ENCODE data around the gene THADA.

- TF ChIP-seq TAF1 (IDR thresholded peaks at IDR 0.05; ENCODE audit: borderline replicate concordance, insufficient read depth, low read length) (no peak), POLR2AphosphoS5 (IDR thresholded peaks at IDR 0.05; ENCODE audit: low read depth, low read length) (no peak)
- TF ChIP-seq, protein P1, sequence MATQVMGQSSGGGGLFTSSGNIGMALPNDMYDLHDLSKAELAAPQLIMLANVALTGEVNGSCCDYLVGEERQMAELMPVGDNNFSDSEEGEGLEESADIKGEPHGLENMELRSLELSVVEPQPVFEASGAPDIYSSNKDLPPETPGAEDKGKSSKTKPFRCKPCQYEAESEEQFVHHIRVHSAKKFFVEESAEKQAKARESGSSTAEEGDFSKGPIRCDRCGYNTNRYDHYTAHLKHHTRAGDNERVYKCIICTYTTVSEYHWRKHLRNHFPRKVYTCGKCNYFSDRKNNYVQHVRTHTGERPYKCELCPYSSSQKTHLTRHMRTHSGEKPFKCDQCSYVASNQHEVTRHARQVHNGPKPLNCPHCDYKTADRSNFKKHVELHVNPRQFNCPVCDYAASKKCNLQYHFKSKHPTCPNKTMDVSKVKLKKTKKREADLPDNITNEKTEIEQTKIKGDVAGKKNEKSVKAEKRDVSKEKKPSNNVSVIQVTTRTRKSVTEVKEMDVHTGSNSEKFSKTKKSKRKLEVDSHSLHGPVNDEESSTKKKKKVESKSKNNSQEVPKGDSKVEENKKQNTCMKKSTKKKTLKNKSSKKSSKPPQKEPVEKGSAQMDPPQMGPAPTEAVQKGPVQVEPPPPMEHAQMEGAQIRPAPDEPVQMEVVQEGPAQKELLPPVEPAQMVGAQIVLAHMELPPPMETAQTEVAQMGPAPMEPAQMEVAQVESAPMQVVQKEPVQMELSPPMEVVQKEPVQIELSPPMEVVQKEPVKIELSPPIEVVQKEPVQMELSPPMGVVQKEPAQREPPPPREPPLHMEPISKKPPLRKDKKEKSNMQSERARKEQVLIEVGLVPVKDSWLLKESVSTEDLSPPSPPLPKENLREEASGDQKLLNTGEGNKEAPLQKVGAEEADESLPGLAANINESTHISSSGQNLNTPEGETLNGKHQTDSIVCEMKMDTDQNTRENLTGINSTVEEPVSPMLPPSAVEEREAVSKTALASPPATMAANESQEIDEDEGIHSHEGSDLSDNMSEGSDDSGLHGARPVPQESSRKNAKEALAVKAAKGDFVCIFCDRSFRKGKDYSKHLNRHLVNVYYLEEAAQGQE (IDR thresholded peaks at IDR 0.05; ENCODE audit: insufficient read depth in 1 of 2, low read depth in 2 of 2, low read length in 2 of 2): no peak
These were observed 208.5 kb downstream of the THADA start for GRCh38 chr2:43387092-43388062.
